NCI-H2081 (cell line): Measurements from ENCODE around the gene WARS2.

Source experiments
- DNase-seq, 2 experiments: peaks; one replicate each; lab custom pipeline; 2025; lab: John Stamatoyannopoulos, UW

The WARS2 gene

GRCh38 chr1:118983558-118984041 is 156.9 kb downstream of the WARS2 start:
- DNase-seq, result no peak

- no peak for DNase-seq
Measured at GRCh38 chr1:118982821-118983557, 157.5 kb downstream of the WARS2 start.

DNA sequence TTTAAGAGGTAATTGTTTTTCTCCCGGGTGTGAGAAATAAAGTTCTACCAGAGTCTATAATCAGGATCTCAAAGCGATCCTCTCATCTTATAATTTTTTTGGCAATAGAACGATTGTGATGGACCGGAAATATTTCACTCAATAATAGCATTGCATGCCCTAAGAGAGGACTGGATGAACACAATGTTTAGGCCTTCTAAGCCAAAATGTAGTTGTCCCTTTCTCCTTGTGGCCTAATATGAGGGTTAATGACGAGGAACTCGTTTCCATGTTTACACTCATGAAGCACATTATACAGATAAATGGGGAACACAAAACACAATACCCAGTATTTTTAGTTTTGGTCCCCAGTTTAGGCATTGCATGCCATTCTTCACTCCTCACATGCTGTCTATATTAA is 158.2 kb downstream of the WARS2 start:
- DNase-seq, result no peak

DNA sequence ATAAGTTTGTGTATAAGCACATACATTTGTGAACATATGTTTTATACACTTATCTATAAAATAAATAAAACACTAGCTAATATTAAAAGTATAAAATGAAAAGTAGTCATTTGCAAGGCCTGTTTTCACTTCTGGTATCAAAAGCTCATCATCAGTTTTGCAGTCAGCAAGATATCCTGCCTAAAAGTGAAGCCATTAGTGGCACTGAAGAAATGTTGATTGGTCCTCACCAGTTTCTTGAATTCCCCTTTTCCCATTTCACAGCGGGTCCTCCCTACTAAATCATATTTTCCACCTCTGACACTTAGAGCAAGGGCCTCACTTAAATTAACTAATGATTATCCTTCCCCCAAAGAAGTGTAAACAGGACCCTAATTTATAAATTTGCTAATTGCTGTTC is 159.0 kb downstream of the WARS2 start:
- no peak for DNase-seq
